ENCODE results near the gene SLIT3. TPM values are rescaled to one million over a fixed set of nuclear protein-coding genes. Genes with fewer than 3 reads are reported as not detected.

SLIT3 gene
- total RNA-seq, 1 experiment from 2014 or later, result 0.44 TPM

- no peaks in the 10 kb centered on the region for H3K4me1 ChIP-seq (ENCODE audit: insufficient read depth, low read length)
Measured at GRCh38 chr5:168879929-168880328, 421.0 kb downstream of the SLIT3 start.

DNA sequence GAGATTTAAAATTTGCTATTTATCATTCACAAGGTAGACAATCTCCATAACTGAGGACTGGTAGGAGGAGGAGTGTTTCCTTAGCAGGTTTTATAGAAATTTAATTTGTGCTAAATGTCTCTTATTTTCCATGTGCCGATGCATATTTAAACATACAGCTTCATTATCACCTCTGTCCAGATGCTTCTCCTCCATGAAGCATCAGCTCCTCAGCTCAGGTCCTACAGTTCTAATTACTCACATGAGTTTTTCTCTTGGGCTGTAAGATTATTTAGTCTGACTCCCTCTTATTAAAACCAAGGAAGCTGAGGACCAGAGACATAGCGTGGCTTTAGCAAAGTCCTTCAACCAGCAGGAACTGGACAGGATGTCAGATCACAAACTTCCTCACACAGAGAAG is 421.6 kb downstream of the SLIT3 start:
- Histone ChIP-seq H3K27ac (ENCODE audit: low read length) (no peak overlapping the region), H3K36me3 (ENCODE audit: low read depth, low read length) (no peaks in the 10 kb centered on the region), H2AFZ (ENCODE audit: low read length) (no peak overlapping the region), H3K9me3 (ENCODE audit: low read length) (no peaks in the 10 kb centered on the region), H3K9ac (ENCODE audit: low read length) (no peak overlapping the region), H3K9me2 (replicated peaks; ENCODE audit: low read length) (no peaks in the 10 kb centered on the region), H3K4me1 (ENCODE audit: insufficient read depth, low read length) (no peaks in the 10 kb centered on the region), H3K79me2 (ENCODE audit: low read length) (no peaks in the 10 kb centered on the region), H4K20me1 (ENCODE audit: low read length) (no peaks in the 10 kb centered on the region), H3K4me3 (ENCODE audit: low read length) (no peak overlapping the region), H3F3A (ENCODE audit: low read length, unreplicated experiment) (no peaks in the 10 kb centered on the region), H3K4me2 (ENCODE audit: low read length) (no peak overlapping the region), H3K27me3 (ENCODE audit: low read length) (peaks cover 79% of the 10 kb centered on the region)
- BruUV-seq (replicated peaks), result no TSS peak
- DNase-seq (no peak), ATAC-seq (no peak)
- intact Hi-C loops (cut with micrococcal nuclease), result no loop called here
- CTCF ChIA-PET, result no interaction called here
- POLR2A ChIA-PET (ENCODE audit: unreplicated experiment), result no interaction called here
- TF ChIP-seq CTCF (conservative IDR thresholded peaks at IDR 0.05; ENCODE audit: low read depth, low read length), result no peak
- TF ChIP-seq EZH2phosphoT487 (IDR thresholded peaks at IDR 0.05; ENCODE audit: borderline replicate concordance, low read length), result no peak

More at GRCh38 chr5:168879929-168880328, 421.0 kb downstream of the SLIT3 start:
- no peak for TF ChIP-seq EZH2 (IDR thresholded peaks at IDR 0.05; ENCODE audit: low read length, unreplicated experiment)
- no peak for TF ChIP-seq EZH2phosphoT487 (IDR thresholded peaks at IDR 0.05; ENCODE audit: borderline replicate concordance, low read length)
- TF ChIP-seq CTCF (conservative IDR thresholded peaks at IDR 0.05; ENCODE audit: low read depth, low read length), result no peak
- ATAC-seq, result no peak
- Histone ChIP-seq H3K79me2 (ENCODE audit: low read length) (no peaks in the 10 kb centered on the region), H3K9ac (ENCODE audit: low read length) (no peak overlapping the region), H3K27me3 (ENCODE audit: low read length) (peaks cover 78% of the 10 kb centered on the region), H3F3A (ENCODE audit: low read length, unreplicated experiment) (no peaks in the 10 kb centered on the region), H2AFZ (ENCODE audit: low read length) (no peak overlapping the region), H3K36me3 (ENCODE audit: low read depth, low read length) (no peaks in the 10 kb centered on the region), H4K20me1 (ENCODE audit: low read length) (no peaks in the 10 kb centered on the region), H3K4me2 (ENCODE audit: low read length) (no peak overlapping the region), H3K9me3 (ENCODE audit: low read length) (no peaks in the 10 kb centered on the region), H3K9me2 (replicated peaks; ENCODE audit: low read length) (no peaks in the 10 kb centered on the region), H3K27ac (ENCODE audit: low read length) (no peak overlapping the region), H3K4me3 (ENCODE audit: low read length) (no peak overlapping the region)
- ChIA-PET POLR2A (ENCODE audit: unreplicated experiment) (no interaction called here), CTCF (no interaction called here)
- BruUV-seq (replicated peaks), result no TSS peak
- intact Hi-C loops (cut with micrococcal nuclease), result no loop called here
- DNase-seq, result no peak

DNA sequence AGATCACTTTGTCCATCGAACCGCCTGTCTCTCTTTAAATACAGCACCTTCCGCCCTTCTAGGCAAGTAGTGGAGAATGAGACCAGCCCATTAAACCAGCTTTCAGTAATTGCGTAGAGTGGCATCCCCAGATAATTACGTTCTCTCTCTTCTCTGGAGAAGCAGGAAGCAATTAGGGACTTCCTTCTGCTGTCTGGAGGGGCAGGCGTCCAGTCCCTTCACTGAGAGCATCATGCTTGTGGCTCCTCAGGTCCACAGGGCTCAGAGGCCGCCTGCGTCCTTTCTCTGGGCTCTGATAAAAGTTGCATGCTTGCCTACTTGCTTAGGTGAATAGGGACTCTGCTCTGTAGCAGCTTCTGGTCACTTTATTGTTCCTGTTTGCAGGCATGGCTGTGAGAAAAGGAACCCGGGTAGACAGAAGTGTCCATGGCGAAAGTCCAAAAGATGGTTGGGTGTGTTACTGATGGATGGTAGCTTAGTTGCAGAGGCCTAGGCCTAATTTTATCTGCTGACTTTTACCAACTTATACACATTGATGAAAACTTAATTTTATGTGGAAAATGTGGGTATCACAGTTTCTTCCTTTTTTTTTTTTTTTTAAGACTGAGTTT is 422.7 kb downstream of the SLIT3 start:
- no peak for ATAC-seq
- Histone ChIP-seq H4K20me1 (ENCODE audit: low read length) (no peaks in the 10 kb centered on the region), H2AFZ (ENCODE audit: low read length) (no peak overlapping the region), H3K36me3 (ENCODE audit: low read depth, low read length) (no peaks in the 10 kb centered on the region), H3K9me2 (replicated peaks; ENCODE audit: low read length) (no peaks in the 10 kb centered on the region), H3K9me3 (ENCODE audit: low read length) (no peaks in the 10 kb centered on the region), H3K4me2 (ENCODE audit: low read length) (no peak overlapping the region), H3F3A (ENCODE audit: low read length, unreplicated experiment) (no peaks in the 10 kb centered on the region), H3K27ac (ENCODE audit: low read length) (no peak overlapping the region), H3K27me3 (ENCODE audit: low read length) (peaks cover 83% of the 10 kb centered on the region), H3K4me1 (ENCODE audit: insufficient read depth, low read length) (no peaks in the 10 kb centered on the region), H3K9ac (ENCODE audit: low read length) (no peak overlapping the region), H3K79me2 (ENCODE audit: low read length) (no peaks in the 10 kb centered on the region), H3K4me3 (ENCODE audit: low read length) (no peak overlapping the region)
- ChIA-PET POLR2A (ENCODE audit: unreplicated experiment) (no interaction called here), CTCF (no interaction called here)
- no TSS peak for BruUV-seq (replicated peaks)
- TF ChIP-seq CTCF (conservative IDR thresholded peaks at IDR 0.05; ENCODE audit: low read depth, low read length) (no peak), EZH2 (IDR thresholded peaks at IDR 0.05; ENCODE audit: low read length, unreplicated experiment) (no peak), EZH2phosphoT487 (IDR thresholded peaks at IDR 0.05; ENCODE audit: borderline replicate concordance, low read length) (no peak)
- no peak for DNase-seq
- intact Hi-C loops (cut with micrococcal nuclease), result no loop called here

Data from PC-3 (cell line).